HEK293T (cell line): ENCODE measurements around the gene PDS5A.

Experiments
- BHLHE40 ChIP-seq: fragments of 450-650 bp; IDR thresholded peaks from 2 replicates; pipeline ENCODE4 v1.6.1; 2016; ENCODE audit warnings: mild to moderate bottlenecking, moderate library complexity, borderline replicate concordance
- CTBP1 ChIP-seq: fragments of 450-650 bp; IDR thresholded peaks from 2 replicates; pipeline ENCODE4 v1.6.1; 2016; ENCODE audit warnings: borderline replicate concordance
- FOXK2 ChIP-seq: fragments of 450-650 bp; IDR thresholded peaks from 2 replicates; pipeline ENCODE4 v1.6.1; 2016; ENCODE audit warnings: mild to moderate bottlenecking
- FOXM1 ChIP-seq: fragments of 450-650 bp; IDR thresholded peaks from 2 replicates; pipeline ENCODE4 v1.6.1; 2017; ENCODE audit warnings: mild to moderate bottlenecking, borderline replicate concordance
- HDGF ChIP-seq: fragments of 450-650 bp; IDR thresholded peaks from 2 replicates; pipeline ENCODE4 v1.6.1; 2017; ENCODE audit warnings: antibody characterized with exemption, borderline replicate concordance
- L3MBTL2 ChIP-seq: fragments of 450-650 bp; conservative IDR thresholded peaks from 2 replicates; pipeline ENCODE4 v1.6.1; 2016; ENCODE audit warnings: mild to moderate bottlenecking
- LEF1 ChIP-seq: fragments of 450-650 bp; IDR thresholded peaks from 2 replicates; pipeline ENCODE4 v1.6.1; 2017; ENCODE audit warnings: mild to moderate bottlenecking, borderline replicate concordance
- NFRKB ChIP-seq: fragments of 450-650 bp; IDR thresholded peaks from 2 replicates; pipeline ENCODE4 v1.6.1; 2016; ENCODE audit warnings: mild to moderate bottlenecking, moderate library complexity
- SP1 ChIP-seq: fragments of 450-650 bp; IDR thresholded peaks from 2 replicates; pipeline ENCODE4 v1.6.1; 2017
- SUZ12 ChIP-seq: fragments of 450-650 bp; IDR thresholded peaks from 2 replicates; pipeline ENCODE4 v1.6.1; 2016; ENCODE audit warnings: mild to moderate bottlenecking
- TARDBP ChIP-seq: fragments of 450-650 bp; IDR thresholded peaks from 2 replicates; pipeline ENCODE4 v1.6.1; 2016
- ZNF384 ChIP-seq: fragments of 450-650 bp; IDR thresholded peaks from 2 replicates; pipeline ENCODE4 v1.6.1; 2016
- TF ChIP-seq, protein P1 (sequence below): fragments of 450-650 bp; IDR thresholded peaks from 2 replicates; pipeline ENCODE4 v1.6.1; 2016

DNA sequence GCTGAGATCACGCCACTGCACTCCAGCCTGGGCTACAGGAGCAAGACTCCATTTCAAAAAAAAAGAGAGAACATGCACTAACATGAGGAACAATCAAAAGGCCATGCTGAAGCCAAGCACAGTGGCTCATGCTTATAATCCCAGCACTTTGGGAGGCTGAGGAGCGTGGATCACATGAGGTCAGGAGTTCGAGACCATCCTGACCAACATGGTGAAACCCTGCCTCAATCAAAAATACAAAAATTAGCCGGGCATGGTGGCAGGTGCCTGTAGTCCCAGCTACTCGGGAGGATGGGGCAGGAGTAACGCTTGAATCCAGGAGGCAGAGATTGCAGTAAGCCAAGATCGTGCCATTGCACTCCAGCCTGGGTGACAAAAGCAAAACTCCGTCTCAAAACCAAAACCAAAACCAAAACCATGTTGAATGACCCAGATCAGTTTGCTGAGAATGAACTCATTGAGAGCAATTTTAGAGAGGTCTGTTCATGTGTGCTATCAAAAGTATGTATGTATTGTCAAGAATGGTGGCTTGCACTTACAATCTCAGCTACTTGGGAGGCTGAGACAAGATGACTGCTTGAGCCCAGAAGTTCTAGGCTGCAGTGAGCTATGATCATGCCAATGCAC, 44.8 kb downstream of the PDS5A start:
- TF ChIP-seq FOXM1 (no peak), SUZ12 (no peak), L3MBTL2 (no peak), LEF1 (no peak), ZNF384 (no peak), HDGF (no peak), NFRKB (no peak), SP1 (no peak), TARDBP (no peak), BHLHE40 (no peak), CTBP1 (no peak), FOXK2 (no peak)
- TF ChIP-seq, protein P1, sequence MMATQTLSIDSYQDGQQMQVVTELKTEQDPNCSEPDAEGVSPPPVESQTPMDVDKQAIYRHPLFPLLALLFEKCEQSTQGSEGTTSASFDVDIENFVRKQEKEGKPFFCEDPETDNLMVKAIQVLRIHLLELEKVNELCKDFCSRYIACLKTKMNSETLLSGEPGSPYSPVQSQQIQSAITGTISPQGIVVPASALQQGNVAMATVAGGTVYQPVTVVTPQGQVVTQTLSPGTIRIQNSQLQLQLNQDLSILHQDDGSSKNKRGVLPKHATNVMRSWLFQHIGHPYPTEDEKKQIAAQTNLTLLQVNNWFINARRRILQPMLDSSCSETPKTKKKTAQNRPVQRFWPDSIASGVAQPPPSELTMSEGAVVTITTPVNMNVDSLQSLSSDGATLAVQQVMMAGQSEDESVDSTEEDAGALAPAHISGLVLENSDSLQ: no peak
